ENCODE results near the gene SUMF1. TPM values are rescaled to one million over a fixed set of nuclear protein-coding genes. Genes with fewer than 3 reads are reported as not detected.
"Not testable (repeated sequence)": the region's sequence is repeated elsewhere in the genome, so short reads cannot be mapped to it uniquely, and the experiment has no call there.

Gene SUMF1
- total and polyA plus RNA-seq, 5 donors: 7.8 to 14.4 (median 10.9) TPM

DNA sequence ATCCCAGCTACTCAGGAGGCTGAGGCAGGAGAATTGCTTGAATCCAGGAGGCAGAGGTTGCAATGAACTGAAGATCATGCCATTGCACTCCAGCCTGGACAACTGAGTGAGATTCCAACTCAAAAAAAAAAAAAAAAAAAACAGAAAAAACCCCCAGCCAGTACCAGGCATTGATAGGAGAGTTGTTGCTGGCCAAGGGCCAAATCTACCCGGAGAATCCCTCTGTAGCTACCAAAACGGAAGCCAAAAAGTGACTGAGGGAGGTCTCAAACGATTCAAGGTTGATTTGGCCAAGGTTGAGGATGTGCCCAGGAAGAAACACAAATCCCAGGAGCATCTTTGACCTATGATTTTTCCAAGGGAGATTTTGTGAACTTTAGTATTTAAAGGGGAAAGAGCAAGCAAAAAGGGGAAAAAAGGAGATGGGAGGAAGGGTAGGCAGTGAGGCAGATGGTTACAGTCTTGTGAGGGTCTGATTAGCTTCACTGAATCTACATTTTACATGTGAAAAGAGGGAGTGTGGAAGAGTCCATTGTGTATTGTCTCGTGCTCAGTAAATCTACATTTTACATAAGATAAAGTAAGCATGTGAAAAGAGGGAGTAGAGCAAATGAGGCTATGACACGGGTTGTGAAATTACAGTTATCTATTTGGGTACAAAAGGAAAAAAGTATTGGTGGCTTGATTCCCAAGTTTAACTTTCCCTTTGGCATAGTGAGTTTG is 131.1 kb downstream of the SUMF1 start:
- H3K4me3 ChIP-seq (ENCODE audit: low read length): no peak overlapping the region
- H3K9me3 ChIP-seq (ENCODE audit: control insufficient read depth, low read length): no peaks in the 10 kb centered on the region
- no peak for DNase-seq
- no peak overlapping the region for H3K27ac ChIP-seq (ENCODE audit: low read length)
- no peak for ATAC-seq
- WGBS: 50% methylated on average over 5 of the region's 5 CpGs
- intact Hi-C loops (cut with DNase I): no loop called here
- H3K27me3 ChIP-seq (ENCODE audit: control insufficient read depth, insufficient read depth): no peaks in the 10 kb centered on the region
- no peaks in the 10 kb centered on the region for H3K4me1 ChIP-seq (ENCODE audit: control insufficient read depth, insufficient read depth, low read length)

DNA sequence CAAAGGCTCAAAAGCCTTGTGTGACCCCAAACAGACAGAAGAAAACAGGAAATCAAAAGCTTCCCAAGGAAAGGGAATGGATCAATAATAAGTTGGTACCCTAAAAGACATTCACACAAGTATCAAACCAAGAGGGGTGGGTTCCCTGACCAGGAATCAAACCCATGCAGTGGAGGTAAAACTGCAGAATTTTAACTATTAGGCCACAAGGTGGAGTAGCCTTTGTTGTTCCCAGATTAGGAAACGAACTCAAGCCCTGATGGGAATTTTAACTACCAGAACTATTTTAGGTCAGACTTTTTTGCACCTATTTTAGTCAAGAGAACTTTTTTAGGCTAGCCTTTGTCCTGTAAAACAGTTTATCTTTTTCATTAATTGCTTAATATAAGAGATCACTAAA is 132.5 kb downstream of the SUMF1 start:
- Histone ChIP-seq H3K27me3 (ENCODE audit: control insufficient read depth, insufficient read depth) (no peaks in the 10 kb centered on the region), H3K4me3 (ENCODE audit: low read length) (no peak overlapping the region), H3K27ac (ENCODE audit: low read length) (no peak overlapping the region), H3K9me3 (ENCODE audit: control insufficient read depth, low read length) (no peaks in the 10 kb centered on the region), H3K4me1 (ENCODE audit: control insufficient read depth, insufficient read depth, low read length) (no peaks in the 10 kb centered on the region)
- no peak for ATAC-seq
- WGBS: 34% methylated on average over 1 of the region's 1 CpG
- no peak for DNase-seq
- intact Hi-C loops (cut with DNase I): no loop called here

- Histone ChIP-seq H3K27ac (ENCODE audit: low read length) (no peak overlapping the region), H3K9me3 (ENCODE audit: control insufficient read depth, low read length) (no peaks in the 10 kb centered on the region), H3K4me1 (ENCODE audit: control insufficient read depth, insufficient read depth, low read length) (no peaks in the 10 kb centered on the region), H3K4me3 (ENCODE audit: low read length) (no peak overlapping the region), H3K27me3 (ENCODE audit: control insufficient read depth, insufficient read depth) (no peaks in the 10 kb centered on the region)
- no peak for DNase-seq
- intact Hi-C loops (cut with DNase I): no loop called here
- ATAC-seq: no peak
- WGBS: 91% methylated on average over 3 of the region's 3 CpGs
Observed at GRCh38 chr3:4332991-4333390, 134.1 kb downstream of the SUMF1 start.

GRCh38 chr3:4332574-4332973 is 134.5 kb downstream of the SUMF1 start:
- DNase-seq (no peak), ATAC-seq (no peak)
- intact Hi-C loops (cut with DNase I): no loop called here
- WGBS: 94% methylated on average over 3 of the region's 3 CpGs
- Histone ChIP-seq H3K27me3 (ENCODE audit: control insufficient read depth, insufficient read depth) (no peaks in the 10 kb centered on the region), H3K9me3 (ENCODE audit: control insufficient read depth, low read length) (no peaks in the 10 kb centered on the region), H3K4me3 (ENCODE audit: low read length) (no peak overlapping the region), H3K4me1 (ENCODE audit: control insufficient read depth, insufficient read depth, low read length) (no peaks in the 10 kb centered on the region), H3K27ac (ENCODE audit: low read length) (no peak overlapping the region)

GRCh38 chr3:4332111-4332510 is 135.0 kb downstream of the SUMF1 start:
- Histone ChIP-seq H3K27ac (ENCODE audit: low read length) (no peak overlapping the region), H3K9me3 (ENCODE audit: control insufficient read depth, low read length) (no peaks in the 10 kb centered on the region), H3K27me3 (ENCODE audit: control insufficient read depth, insufficient read depth) (no peaks in the 10 kb centered on the region), H3K4me3 (ENCODE audit: low read length) (no peak overlapping the region), H3K4me1 (ENCODE audit: control insufficient read depth, insufficient read depth, low read length) (no peaks in the 10 kb centered on the region)
- DNase-seq (no peak), ATAC-seq (no peak)
- 89% methylated on average over 1 of the region's 1 CpG for WGBS
- intact Hi-C loops (cut with DNase I): no loop called here

GRCh38 chr3:4329806-4330205 is 137.3 kb downstream of the SUMF1 start:
- H3K9me3 ChIP-seq (ENCODE audit: control insufficient read depth, low read length); DNase-seq; H3K27ac ChIP-seq (ENCODE audit: low read length); H3K4me1 ChIP-seq (ENCODE audit: control insufficient read depth, insufficient read depth, low read length); H3K27me3 ChIP-seq (ENCODE audit: control insufficient read depth, insufficient read depth); H3K4me3 ChIP-seq (ENCODE audit: low read length); ATAC-seq; intact Hi-C loops (cut with DNase I): not testable (repeated sequence)

DNA sequence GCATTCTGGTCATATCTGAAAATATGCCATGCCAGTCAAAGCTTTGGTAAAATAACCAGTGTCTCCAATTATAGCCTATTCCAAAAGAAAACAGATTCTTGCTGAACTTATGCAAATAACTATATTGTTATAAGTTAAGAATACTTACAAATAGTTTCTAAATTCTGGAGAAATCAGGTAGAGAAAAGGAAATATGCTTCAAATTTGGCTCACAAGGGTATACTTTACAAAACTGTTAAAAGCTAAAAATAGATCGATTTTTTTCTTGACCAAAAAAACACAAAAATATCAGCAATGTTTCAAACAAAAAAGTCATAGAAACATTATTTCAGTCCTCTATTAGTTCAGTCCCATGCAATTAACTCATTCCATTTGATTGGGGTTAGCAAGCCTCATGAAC is 140.2 kb downstream of the SUMF1 start:
- H3K4me3 ChIP-seq (ENCODE audit: low read length): no peak overlapping the region
- H3K9me3 ChIP-seq (ENCODE audit: control insufficient read depth, low read length): no peaks in the 10 kb centered on the region
- DNase-seq (no peak), ATAC-seq (no peak)
- no peak overlapping the region for H3K27ac ChIP-seq (ENCODE audit: low read length)
- no peaks in the 10 kb centered on the region for H3K27me3 ChIP-seq (ENCODE audit: control insufficient read depth, insufficient read depth)
- WGBS: 99% methylated on average over 1 of the region's 1 CpG
- intact Hi-C loops (cut with DNase I): no loop called here
- H3K4me1 ChIP-seq (ENCODE audit: control insufficient read depth, insufficient read depth, low read length): peaks cover 2% of the 10 kb centered on the region

- Histone ChIP-seq H3K27ac (ENCODE audit: low read length) (no peak overlapping the region), H3K4me3 (ENCODE audit: low read length) (no peak overlapping the region), H3K27me3 (ENCODE audit: control insufficient read depth, insufficient read depth) (no peaks in the 10 kb centered on the region), H3K9me3 (ENCODE audit: control insufficient read depth, low read length) (no peaks in the 10 kb centered on the region), H3K4me1 (ENCODE audit: control insufficient read depth, insufficient read depth, low read length) (peaks cover 3% of the 10 kb centered on the region)
- ATAC-seq (no peak), DNase-seq (no peak)
- intact Hi-C loops (cut with DNase I): no loop called here
- 86% methylated on average over 3 of the region's 3 CpGs for WGBS
Observed at GRCh38 chr3:4323246-4324027, 143.6 kb downstream of the SUMF1 start.

DNA sequence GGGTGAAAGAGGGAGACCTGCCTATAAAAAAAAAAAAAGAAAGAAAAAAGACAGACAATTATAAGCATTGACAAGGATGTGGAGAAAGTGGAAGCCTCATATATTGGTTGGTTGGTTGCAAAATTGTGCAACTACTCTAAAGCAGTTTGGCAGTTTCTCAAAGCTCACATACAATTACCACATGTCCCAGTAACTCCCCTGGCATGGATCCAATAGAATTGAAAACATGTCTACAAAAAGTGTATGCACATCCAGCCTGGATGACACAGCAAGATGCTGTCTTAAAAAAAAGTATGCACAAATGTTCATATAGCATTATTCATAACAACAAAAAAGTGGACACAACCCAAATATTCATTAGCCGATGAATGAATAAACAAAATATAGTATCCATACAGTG is 144.4 kb downstream of the SUMF1 start:
- Histone ChIP-seq H3K27ac (ENCODE audit: low read length) (no peak overlapping the region), H3K9me3 (ENCODE audit: control insufficient read depth, low read length) (no peaks in the 10 kb centered on the region), H3K4me3 (ENCODE audit: low read length) (no peak overlapping the region), H3K27me3 (ENCODE audit: control insufficient read depth, insufficient read depth) (no peaks in the 10 kb centered on the region), H3K4me1 (ENCODE audit: control insufficient read depth, insufficient read depth, low read length) (peaks cover 3% of the 10 kb centered on the region)
- WGBS: 93% methylated on average over 1 of the region's 1 CpG
- intact Hi-C loops (cut with DNase I): no loop called here
- DNase-seq: no peak
- ATAC-seq: peak; percentile 26 to 63

DNA sequence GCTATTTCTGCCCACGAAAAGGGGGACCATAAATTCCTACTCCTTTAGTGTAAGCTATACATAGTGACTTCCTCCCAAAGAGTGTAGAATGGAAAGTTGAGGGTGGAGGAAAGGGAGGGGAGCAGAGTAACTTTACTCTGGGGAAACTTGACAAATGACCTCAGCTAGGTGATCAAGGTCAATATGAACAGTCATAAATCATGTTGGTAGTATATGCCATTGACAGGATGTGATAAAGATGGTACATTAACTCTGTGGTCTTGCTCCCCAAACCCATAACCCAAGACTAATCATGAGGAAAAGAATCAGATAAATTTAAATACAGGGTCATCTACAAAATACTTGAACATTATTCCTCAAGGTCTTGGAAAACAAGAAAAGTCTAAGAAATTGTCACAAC is 145.3 kb downstream of the SUMF1 start:
- no peak for DNase-seq

GRCh38 chr3:4320096-4320911 is 146.8 kb downstream of the SUMF1 start:
- peaks cover 3% of the 10 kb centered on the region for H3K4me1 ChIP-seq (ENCODE audit: control insufficient read depth, insufficient read depth, low read length)
- H3K9me3 ChIP-seq (ENCODE audit: control insufficient read depth, low read length): no peaks in the 10 kb centered on the region
- H3K27me3 ChIP-seq (ENCODE audit: control insufficient read depth, insufficient read depth): no peaks in the 10 kb centered on the region
- intact Hi-C loops (cut with DNase I): no loop called here
- H3K27ac ChIP-seq (ENCODE audit: low read length): no peak overlapping the region
- ATAC-seq: peak in 1 of 2 donors; percentile 47
- H3K4me3 ChIP-seq (ENCODE audit: low read length): no peak overlapping the region
- no peak for DNase-seq

More for the DNA sequence above, 145.3 kb downstream of the SUMF1 start:
- ATAC-seq: no peak
- Histone ChIP-seq H3K4me1 (ENCODE audit: control insufficient read depth, insufficient read depth, low read length) (peaks cover 3% of the 10 kb centered on the region), H3K4me3 (ENCODE audit: low read length) (no peak overlapping the region), H3K27ac (ENCODE audit: low read length) (no peak overlapping the region), H3K9me3 (ENCODE audit: control insufficient read depth, low read length) (no peaks in the 10 kb centered on the region), H3K27me3 (ENCODE audit: control insufficient read depth, insufficient read depth) (no peaks in the 10 kb centered on the region)
- 79% methylated on average over 1 of the region's 1 CpG for WGBS
- intact Hi-C loops (cut with DNase I): no loop called here
